WTC11 (cell line): ENCODE results near the gene ITPKB. TPM values are rescaled to one million over a fixed set of nuclear protein-coding genes. Genes with fewer than 3 reads are reported as not detected.

Source experiments
- ATAC-seq: fragments of 200-7000 bp; cut with Tn5 transposase; 2 replicates; pipeline ENCODE4 v1.10.0; 2021; ENCODE audit warnings: mild to moderate bottlenecking, moderate library complexity
- CTCF ChIA-PET: fragments of 300-600 bp; sonication (Branson Sonifier 250); formaldehyde crosslinking; loops from one replicate; lab custom pipeline; 2021; ENCODE audit warnings: antibody characterized with exemption; lab: Charles Lee
- POLR2A ChIA-PET: fragments of 350-600 bp; sonication (Branson Sonifier 250); formaldehyde crosslinking; loops from one replicate; lab custom pipeline; 2021; ENCODE audit warnings: antibody characterized with exemption; lab: Charles Lee
- DNase-seq: peaks from one replicate; pipeline ENCODE4 v3.0.0; 2021; ENCODE audit warnings: low spot score
- H3K27ac Mint-ChIP-seq: 2 replicates; pipeline ENCODE4 v1.8.0; 2021; ENCODE audit warnings: mixed read lengths
- H3K27me3 Mint-ChIP-seq: 2 replicates; pipeline ENCODE4 v1.8.0; 2021; ENCODE audit warnings: low read depth, mild to moderate bottlenecking, moderate library complexity, mixed read lengths
- H3K36me3 Mint-ChIP-seq: 2 replicates; pipeline ENCODE4 v1.8.0; 2021; ENCODE audit warnings: mixed read lengths
- H3K4me1 Mint-ChIP-seq: 2 replicates; pipeline ENCODE4 v1.8.0; 2022; ENCODE audit warnings: mixed read lengths
- H3K4me3 Mint-ChIP-seq: 2 replicates; pipeline ENCODE4 v1.8.0; 2021; ENCODE audit warnings: mild to moderate bottlenecking, moderate library complexity, mixed read lengths
- H3K9me3 Mint-ChIP-seq: 2 replicates; pipeline ENCODE4 v1.8.0; 2021; ENCODE audit warnings: mixed read lengths
- CREB1 ChIP-seq: sonication (generic); formaldehyde crosslinking; IDR thresholded peaks from 2 replicates; pipeline ENCODE4 v1.8.0; 2023; ENCODE audit warnings: mild to moderate bottlenecking, missing genetic modification reagents
- CREM ChIP-seq: sonication (generic); formaldehyde crosslinking; IDR thresholded peaks from 2 replicates; pipeline ENCODE4 v1.8.1; 2022; ENCODE audit warnings: mild to moderate bottlenecking, missing genetic modification reagents, moderate library complexity
- GTF2I ChIP-seq: fragments of 250-450 bp; sonication (Bioruptor Pico); conservative IDR thresholded peaks from 2 replicates; pipeline ENCODE4 v1.4.0; 2021; ENCODE audit warnings: mild to moderate bottlenecking
- NFATC4 ChIP-seq: fragments of 250-450 bp; sonication (Bioruptor Pico); IDR thresholded peaks from 2 replicates; pipeline ENCODE4 v1.9.0; 2021; ENCODE audit warnings: mild to moderate bottlenecking
- NFE2L1 ChIP-seq: sonication (generic); formaldehyde crosslinking; IDR thresholded peaks from 2 replicates; pipeline ENCODE4 v1.8.1; 2023; ENCODE audit warnings: missing genetic modification reagents
- TCF7 ChIP-seq: sonication (generic); formaldehyde crosslinking; IDR thresholded peaks from 2 replicates; pipeline ENCODE4 v1.8.0; 2022; ENCODE audit warnings: mild to moderate bottlenecking, low read depth, missing genetic modification reagents, moderate library complexity
- ZNF317 ChIP-seq: sonication (generic); formaldehyde crosslinking; IDR thresholded peaks from 2 replicates; pipeline ENCODE4 v1.8.1; 2023; ENCODE audit warnings: low read depth, mild to moderate bottlenecking, moderate library complexity, missing genetic modification reagents, borderline replicate concordance
- ZNF671 ChIP-seq: fragments of 250-450 bp; sonication (Bioruptor Pico); IDR thresholded peaks from 2 replicates; pipeline ENCODE4 v1.8.0; 2021; ENCODE audit warnings: mild to moderate bottlenecking
- total RNA-seq: library from RNA; stranded (reverse); gene quantifications from 3 replicates; pipeline ENCODE4 v1.2.3, GENCODE V29; 2021
- TF ChIP-seq, protein P1 (sequence below): fragments of 250-450 bp; sonication (Bioruptor Pico); IDR thresholded peaks from 2 replicates; pipeline ENCODE4 v1.9.0; 2021; ENCODE audit warnings: mild to moderate bottlenecking, borderline replicate concordance
- TF ChIP-seq, protein P2 (sequence below): sonication (generic); formaldehyde crosslinking; IDR thresholded peaks from 2 replicates; pipeline ENCODE4 v1.8.0; 2023; ENCODE audit warnings: missing genetic modification reagents
- TF ChIP-seq, protein P3 (sequence below): sonication (generic); formaldehyde crosslinking; IDR thresholded peaks from 2 replicates; pipeline ENCODE4 v1.8.1; 2023; ENCODE audit warnings: mild to moderate bottlenecking, missing genetic modification reagents
- TF ChIP-seq, protein P4 (sequence below): sonication (generic); formaldehyde crosslinking; IDR thresholded peaks from 2 replicates; pipeline ENCODE4 v1.8.1; 2023; ENCODE audit warnings: mild to moderate bottlenecking, missing genetic modification reagents, moderate library complexity
- TF ChIP-seq, protein P5 (sequence below): fragments of 250-450 bp; sonication (Bioruptor Pico); IDR thresholded peaks from 2 replicates; pipeline ENCODE4 v1.8.0; 2021; ENCODE audit warnings: mild to moderate bottlenecking
- TF ChIP-seq, protein P6 (sequence below): sonication (generic); formaldehyde crosslinking; IDR thresholded peaks from 2 replicates; pipeline ENCODE4 v1.8.1; 2023; ENCODE audit warnings: mild to moderate bottlenecking, moderate library complexity, missing genetic modification reagents
- TF ChIP-seq, protein P7 (sequence below): sonication (generic); formaldehyde crosslinking; IDR thresholded peaks from 2 replicates; pipeline ENCODE4 v1.8.0; 2023; ENCODE audit warnings: missing genetic modification reagents, mild to moderate bottlenecking, borderline replicate concordance
- TF ChIP-seq, protein P8 (sequence below): sonication (generic); formaldehyde crosslinking; IDR thresholded peaks from 2 replicates; pipeline ENCODE4 v1.8.1; 2022; ENCODE audit warnings: low read depth, missing genetic modification reagents, borderline replicate concordance

ITPKB gene
- total RNA-seq, 1 experiment from 2014 or later: 15.6 TPM

DNA sequence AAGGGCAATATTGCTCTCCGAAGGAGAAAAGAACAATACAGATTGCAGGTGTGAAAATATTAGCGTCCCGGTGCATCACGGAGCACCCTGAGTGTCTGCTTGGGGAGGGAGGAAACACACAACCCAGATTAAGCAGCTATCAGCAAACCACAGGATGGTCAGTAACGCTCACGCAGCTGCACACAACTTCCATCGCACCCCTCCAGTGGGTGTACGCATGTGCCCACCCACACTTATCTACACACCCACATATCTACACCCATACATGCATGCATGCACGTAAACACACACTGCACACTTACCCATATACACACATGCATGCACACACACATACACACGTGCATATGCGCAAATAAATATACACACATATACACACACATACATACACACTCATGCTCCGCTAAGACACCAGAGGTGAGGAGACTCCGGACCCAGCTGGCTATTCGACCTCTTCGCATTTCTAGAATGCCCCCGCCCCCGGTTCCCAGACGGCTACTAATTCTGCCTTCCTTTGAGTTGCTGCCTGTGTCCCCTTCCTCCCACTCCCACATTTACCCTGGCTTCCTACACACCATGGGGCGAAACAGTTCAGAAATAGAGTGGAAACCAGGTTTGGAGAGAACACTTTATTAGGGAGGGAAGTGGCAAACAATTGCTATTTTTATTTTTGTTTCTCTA lies 26.2 kb downstream of the ITPKB start:
- no peaks in the 10 kb centered on the region for H3K27me3 Mint-ChIP-seq
- ChIA-PET POLR2A (no interaction called here), CTCF (interaction anchor here (0.9 to 1.5 kb wide), 3 partner anchors 11 to 75 kb away, joined by 3 read pairs; no protein-coding TSS in a partner anchor)
- H3K27ac Mint-ChIP-seq: no peak overlapping the region; the same call in 1 of the 2 replicates
- H3K4me3 Mint-ChIP-seq: no peak overlapping the region
- ATAC-seq: no peak
- peaks cover 8% of the 10 kb centered on the region for H3K9me3 Mint-ChIP-seq
- TF ChIP-seq NFATC4 (CRISPR knock-in tag): no peak
- TF ChIP-seq, protein P1, sequence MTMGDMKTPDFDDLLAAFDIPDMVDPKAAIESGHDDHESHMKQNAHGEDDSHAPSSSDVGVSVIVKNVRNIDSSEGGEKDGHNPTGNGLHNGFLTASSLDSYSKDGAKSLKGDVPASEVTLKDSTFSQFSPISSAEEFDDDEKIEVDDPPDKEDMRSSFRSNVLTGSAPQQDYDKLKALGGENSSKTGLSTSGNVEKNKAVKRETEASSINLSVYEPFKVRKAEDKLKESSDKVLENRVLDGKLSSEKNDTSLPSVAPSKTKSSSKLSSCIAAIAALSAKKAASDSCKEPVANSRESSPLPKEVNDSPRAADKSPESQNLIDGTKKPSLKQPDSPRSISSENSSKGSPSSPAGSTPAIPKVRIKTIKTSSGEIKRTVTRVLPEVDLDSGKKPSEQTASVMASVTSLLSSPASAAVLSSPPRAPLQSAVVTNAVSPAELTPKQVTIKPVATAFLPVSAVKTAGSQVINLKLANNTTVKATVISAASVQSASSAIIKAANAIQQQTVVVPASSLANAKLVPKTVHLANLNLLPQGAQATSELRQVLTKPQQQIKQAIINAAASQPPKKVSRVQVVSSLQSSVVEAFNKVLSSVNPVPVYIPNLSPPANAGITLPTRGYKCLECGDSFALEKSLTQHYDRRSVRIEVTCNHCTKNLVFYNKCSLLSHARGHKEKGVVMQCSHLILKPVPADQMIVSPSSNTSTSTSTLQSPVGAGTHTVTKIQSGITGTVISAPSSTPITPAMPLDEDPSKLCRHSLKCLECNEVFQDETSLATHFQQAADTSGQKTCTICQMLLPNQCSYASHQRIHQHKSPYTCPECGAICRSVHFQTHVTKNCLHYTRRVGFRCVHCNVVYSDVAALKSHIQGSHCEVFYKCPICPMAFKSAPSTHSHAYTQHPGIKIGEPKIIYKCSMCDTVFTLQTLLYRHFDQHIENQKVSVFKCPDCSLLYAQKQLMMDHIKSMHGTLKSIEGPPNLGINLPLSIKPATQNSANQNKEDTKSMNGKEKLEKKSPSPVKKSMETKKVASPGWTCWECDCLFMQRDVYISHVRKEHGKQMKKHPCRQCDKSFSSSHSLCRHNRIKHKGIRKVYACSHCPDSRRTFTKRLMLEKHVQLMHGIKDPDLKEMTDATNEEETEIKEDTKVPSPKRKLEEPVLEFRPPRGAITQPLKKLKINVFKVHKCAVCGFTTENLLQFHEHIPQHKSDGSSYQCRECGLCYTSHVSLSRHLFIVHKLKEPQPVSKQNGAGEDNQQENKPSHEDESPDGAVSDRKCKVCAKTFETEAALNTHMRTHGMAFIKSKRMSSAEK (CRISPR knock-in tag): no peak
- TF ChIP-seq, protein P2, sequence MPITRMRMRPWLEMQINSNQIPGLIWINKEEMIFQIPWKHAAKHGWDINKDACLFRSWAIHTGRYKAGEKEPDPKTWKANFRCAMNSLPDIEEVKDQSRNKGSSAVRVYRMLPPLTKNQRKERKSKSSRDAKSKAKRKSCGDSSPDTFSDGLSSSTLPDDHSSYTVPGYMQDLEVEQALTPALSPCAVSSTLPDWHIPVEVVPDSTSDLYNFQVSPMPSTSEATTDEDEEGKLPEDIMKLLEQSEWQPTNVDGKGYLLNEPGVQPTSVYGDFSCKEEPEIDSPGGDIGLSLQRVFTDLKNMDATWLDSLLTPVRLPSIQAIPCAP (CRISPR knock-in tag): no peak
- TF ChIP-seq ZNF317 (CRISPR knock-in tag): no peak
- TF ChIP-seq, protein P3, sequence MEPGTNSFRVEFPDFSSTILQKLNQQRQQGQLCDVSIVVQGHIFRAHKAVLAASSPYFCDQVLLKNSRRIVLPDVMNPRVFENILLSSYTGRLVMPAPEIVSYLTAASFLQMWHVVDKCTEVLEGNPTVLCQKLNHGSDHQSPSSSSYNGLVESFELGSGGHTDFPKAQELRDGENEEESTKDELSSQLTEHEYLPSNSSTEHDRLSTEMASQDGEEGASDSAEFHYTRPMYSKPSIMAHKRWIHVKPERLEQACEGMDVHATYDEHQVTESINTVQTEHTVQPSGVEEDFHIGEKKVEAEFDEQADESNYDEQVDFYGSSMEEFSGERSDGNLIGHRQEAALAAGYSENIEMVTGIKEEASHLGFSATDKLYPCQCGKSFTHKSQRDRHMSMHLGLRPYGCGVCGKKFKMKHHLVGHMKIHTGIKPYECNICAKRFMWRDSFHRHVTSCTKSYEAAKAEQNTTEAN: no peak
- TF ChIP-seq, protein P4, sequence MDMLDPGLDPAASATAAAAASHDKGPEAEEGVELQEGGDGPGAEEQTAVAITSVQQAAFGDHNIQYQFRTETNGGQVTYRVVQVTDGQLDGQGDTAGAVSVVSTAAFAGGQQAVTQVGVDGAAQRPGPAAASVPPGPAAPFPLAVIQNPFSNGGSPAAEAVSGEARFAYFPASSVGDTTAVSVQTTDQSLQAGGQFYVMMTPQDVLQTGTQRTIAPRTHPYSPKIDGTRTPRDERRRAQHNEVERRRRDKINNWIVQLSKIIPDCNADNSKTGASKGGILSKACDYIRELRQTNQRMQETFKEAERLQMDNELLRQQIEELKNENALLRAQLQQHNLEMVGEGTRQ (CRISPR knock-in tag): no peak
- TF ChIP-seq GTF2I (CRISPR knock-in tag): no peak
- TF ChIP-seq, protein P5, sequence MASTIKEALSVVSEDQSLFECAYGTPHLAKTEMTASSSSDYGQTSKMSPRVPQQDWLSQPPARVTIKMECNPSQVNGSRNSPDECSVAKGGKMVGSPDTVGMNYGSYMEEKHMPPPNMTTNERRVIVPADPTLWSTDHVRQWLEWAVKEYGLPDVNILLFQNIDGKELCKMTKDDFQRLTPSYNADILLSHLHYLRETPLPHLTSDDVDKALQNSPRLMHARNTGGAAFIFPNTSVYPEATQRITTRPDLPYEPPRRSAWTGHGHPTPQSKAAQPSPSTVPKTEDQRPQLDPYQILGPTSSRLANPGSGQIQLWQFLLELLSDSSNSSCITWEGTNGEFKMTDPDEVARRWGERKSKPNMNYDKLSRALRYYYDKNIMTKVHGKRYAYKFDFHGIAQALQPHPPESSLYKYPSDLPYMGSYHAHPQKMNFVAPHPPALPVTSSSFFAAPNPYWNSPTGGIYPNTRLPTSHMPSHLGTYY (CRISPR knock-in tag): no peak
- no peak for TF ChIP-seq NFE2L1
- TF ChIP-seq ZNF671: no peak
- TF ChIP-seq CREM: no peak
- no peak for DNase-seq
- H3K36me3 Mint-ChIP-seq: peaks cover 4% of the 10 kb centered on the region; the same call in 1 of the 2 replicates
- H3K4me1 Mint-ChIP-seq: peaks cover 29% of the 10 kb centered on the region

DNA sequence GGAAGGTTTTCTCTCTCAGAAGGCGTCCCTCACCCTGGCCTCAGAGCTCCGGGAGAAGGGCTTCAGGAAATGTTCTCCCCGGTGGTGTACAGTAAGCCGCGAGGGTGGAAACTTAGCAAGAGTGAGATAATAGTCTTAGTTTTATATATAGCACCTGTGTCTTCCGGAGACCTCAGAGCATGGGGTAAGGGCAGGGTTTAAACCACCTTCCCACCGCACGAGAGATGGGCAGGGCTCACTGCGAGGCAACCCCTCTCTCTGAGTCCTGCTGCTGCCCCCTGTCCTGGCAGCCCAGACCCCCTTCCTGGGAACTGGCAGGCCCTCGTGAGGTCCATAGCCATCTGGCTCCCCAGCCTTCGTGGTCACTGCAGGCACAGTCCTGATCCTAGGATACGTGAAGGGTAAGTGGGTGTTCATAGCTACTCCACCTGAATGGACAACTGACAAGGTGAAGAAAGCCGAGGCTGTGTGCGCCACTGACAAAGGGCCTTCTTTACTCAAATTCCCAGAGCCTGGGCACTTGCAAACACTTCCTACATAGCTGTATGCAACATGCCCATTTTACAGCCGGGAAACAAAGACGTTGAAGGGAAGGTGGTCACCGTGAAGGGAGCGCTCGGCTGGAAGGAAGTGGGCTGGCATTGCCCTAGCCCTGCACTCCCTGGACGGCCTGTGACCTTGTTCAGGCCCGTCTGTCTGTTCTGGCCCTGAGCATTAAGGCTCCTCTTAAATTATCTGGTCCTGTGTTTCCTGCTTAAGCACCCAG lies 26.9 kb downstream of the ITPKB start:
- CTCF ChIA-PET: interaction anchor here (0.9 to 1.5 kb wide), 6 partner anchors 10 to 255 kb away, joined by 3 to 4 read pairs (median 3); no protein-coding TSS in a partner anchor
- H3K36me3 Mint-ChIP-seq: peaks cover 4% of the 10 kb centered on the region; the same call in 1 of the 2 replicates
- peaks cover 25% of the 10 kb centered on the region for H3K4me1 Mint-ChIP-seq
- no peak for ATAC-seq
- H3K27me3 Mint-ChIP-seq: no peaks in the 10 kb centered on the region
- peaks cover 8% of the 10 kb centered on the region for H3K9me3 Mint-ChIP-seq
- DNase-seq: no peak
- no peak overlapping the region for H3K27ac Mint-ChIP-seq
- POLR2A ChIA-PET: no interaction called here
- no peak overlapping the region for H3K4me3 Mint-ChIP-seq
- TF ChIP-seq TCF7 (CRISPR knock-in tag): no peak
- TF ChIP-seq, protein P6, sequence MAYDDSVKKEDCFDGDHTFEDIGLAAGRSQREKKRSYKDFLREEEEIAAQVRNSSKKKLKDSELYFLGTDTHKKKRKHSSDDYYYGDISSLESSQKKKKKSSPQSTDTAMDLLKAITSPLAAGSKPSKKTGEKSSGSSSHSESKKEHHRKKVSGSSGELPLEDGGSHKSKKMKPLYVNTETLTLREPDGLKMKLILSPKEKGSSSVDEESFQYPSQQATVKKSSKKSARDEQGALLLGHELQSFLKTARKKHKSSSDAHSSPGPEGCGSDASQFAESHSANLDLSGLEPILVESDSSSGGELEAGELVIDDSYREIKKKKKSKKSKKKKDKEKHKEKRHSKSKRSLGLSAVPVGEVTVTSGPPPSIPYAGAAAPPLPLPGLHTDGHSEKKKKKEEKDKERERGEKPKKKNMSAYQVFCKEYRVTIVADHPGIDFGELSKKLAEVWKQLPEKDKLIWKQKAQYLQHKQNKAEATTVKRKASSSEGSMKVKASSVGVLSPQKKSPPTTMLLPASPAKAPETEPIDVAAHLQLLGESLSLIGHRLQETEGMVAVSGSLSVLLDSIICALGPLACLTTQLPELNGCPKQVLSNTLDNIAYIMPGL (CRISPR knock-in tag): no peak
- TF ChIP-seq, protein P7, sequence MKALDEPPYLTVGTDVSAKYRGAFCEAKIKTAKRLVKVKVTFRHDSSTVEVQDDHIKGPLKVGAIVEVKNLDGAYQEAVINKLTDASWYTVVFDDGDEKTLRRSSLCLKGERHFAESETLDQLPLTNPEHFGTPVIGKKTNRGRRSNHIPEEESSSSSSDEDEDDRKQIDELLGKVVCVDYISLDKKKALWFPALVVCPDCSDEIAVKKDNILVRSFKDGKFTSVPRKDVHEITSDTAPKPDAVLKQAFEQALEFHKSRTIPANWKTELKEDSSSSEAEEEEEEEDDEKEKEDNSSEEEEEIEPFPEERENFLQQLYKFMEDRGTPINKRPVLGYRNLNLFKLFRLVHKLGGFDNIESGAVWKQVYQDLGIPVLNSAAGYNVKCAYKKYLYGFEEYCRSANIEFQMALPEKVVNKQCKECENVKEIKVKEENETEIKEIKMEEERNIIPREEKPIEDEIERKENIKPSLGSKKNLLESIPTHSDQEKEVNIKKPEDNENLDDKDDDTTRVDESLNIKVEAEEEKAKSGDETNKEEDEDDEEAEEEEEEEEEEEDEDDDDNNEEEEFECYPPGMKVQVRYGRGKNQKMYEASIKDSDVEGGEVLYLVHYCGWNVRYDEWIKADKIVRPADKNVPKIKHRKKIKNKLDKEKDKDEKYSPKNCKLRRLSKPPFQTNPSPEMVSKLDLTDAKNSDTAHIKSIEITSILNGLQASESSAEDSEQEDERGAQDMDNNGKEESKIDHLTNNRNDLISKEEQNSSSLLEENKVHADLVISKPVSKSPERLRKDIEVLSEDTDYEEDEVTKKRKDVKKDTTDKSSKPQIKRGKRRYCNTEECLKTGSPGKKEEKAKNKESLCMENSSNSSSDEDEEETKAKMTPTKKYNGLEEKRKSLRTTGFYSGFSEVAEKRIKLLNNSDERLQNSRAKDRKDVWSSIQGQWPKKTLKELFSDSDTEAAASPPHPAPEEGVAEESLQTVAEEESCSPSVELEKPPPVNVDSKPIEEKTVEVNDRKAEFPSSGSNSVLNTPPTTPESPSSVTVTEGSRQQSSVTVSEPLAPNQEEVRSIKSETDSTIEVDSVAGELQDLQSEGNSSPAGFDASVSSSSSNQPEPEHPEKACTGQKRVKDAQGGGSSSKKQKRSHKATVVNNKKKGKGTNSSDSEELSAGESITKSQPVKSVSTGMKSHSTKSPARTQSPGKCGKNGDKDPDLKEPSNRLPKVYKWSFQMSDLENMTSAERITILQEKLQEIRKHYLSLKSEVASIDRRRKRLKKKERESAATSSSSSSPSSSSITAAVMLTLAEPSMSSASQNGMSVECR (CRISPR knock-in tag): no peak
- TF ChIP-seq, protein P8, sequence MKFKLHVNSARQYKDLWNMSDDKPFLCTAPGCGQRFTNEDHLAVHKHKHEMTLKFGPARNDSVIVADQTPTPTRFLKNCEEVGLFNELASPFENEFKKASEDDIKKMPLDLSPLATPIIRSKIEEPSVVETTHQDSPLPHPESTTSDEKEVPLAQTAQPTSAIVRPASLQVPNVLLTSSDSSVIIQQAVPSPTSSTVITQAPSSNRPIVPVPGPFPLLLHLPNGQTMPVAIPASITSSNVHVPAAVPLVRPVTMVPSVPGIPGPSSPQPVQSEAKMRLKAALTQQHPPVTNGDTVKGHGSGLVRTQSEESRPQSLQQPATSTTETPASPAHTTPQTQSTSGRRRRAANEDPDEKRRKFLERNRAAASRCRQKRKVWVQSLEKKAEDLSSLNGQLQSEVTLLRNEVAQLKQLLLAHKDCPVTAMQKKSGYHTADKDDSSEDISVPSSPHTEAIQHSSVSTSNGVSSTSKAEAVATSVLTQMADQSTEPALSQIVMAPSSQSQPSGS (CRISPR knock-in tag): no peak
- TF ChIP-seq CREB1 (CRISPR knock-in tag): no peak
